B cell (primary cell): ENCODE data around the gene COX6A2. TPM values are rescaled to one million over a fixed set of nuclear protein-coding genes. Genes with fewer than 3 reads are reported as not detected.

Source experiments
- ATAC-seq: fragments of 200-7000 bp; cut with Tn5 transposase; one replicate; pipeline ENCODE4 v1.10.0; 2021; ENCODE audit warnings: low read depth, mild to moderate bottlenecking, moderate number of reproducible peaks, moderate library complexity
- CTCF ChIA-PET: fragments of 350-600 bp; sonication (Branson Sonifier 250); formaldehyde crosslinking; loops from one replicate; lab custom pipeline; 2021; ENCODE audit warnings: antibody characterized with exemption, inconsistent platforms; lab: Charles Lee
- POLR2A ChIA-PET: fragments of 350-600 bp; sonication (Branson Sonifier 250); formaldehyde crosslinking; loops from one replicate; lab custom pipeline; 2021; ENCODE audit warnings: antibody characterized with exemption; lab: Charles Lee
- DNase-seq: peaks from one replicate; pipeline ENCODE4 v3.0.0; 2013
- H2AFZ ChIP-seq: 2 replicates; pipeline ENCODE4 v1.6.1; 2012; ENCODE audit warnings: mild to moderate bottlenecking, low read depth, low read length; ENCODE audit not compliant: insufficient read depth, poor library complexity, severe bottlenecking
- H3K27ac ChIP-seq, 2 donors: 1 replicate in 1 of 2; 2 replicates in 1 of 2; pipeline ENCODE4 v1.5.1; 2012 to 2013; ENCODE audit warnings: low read length in 2 of 2, mild to moderate bottlenecking in 2 of 2, moderate library complexity in 1 of 2
- H3K27me3 ChIP-seq, 4 experiments: fragments of 200-600 bp in 1 of 4; sonication (generic) in 1 of 4; replicated peaks in 1 of 4; 1 replicate in 2 of 4; 2 replicates in 2 of 4; pipeline versions ENCODE4 v1.6.1 to v1.7.0; 2013 to 2016; ENCODE audit warnings: low read length in 3 of 4, mild to moderate bottlenecking in 2 of 4, mixed read lengths in 1 of 4, moderate library complexity in 1 of 4; ENCODE audit not compliant: insufficient read depth in 4 of 4, control insufficient read depth in 3 of 4; ENCODE audit errors: control extremely low read depth in 1 of 4
- H3K36me3 ChIP-seq, 2 experiments: replicated peaks in 1 of 2; 1 replicate in 1 of 2; 2 replicates in 1 of 2; pipeline versions ENCODE4 v1.6.1 to v1.7.1; 2013; ENCODE audit warnings: low read length in 1 of 2; ENCODE audit not compliant: insufficient read depth in 2 of 2, control insufficient read depth in 1 of 2; ENCODE audit errors: control extremely low read depth in 1 of 2, extremely low read depth in 1 of 2
- H3K4me1 ChIP-seq, 2 donors: fragments of 200-600 bp in 1 of 2; sonication (generic) in 1 of 2; 1 replicate in 1 of 2; 2 replicates in 1 of 2; pipeline versions ENCODE4 v1.5.1 to v1.6.1; 2013 to 2017; ENCODE audit warnings: low read length in 2 of 2; ENCODE audit not compliant: control insufficient read depth in 2 of 2, insufficient read depth in 2 of 2
- H3K4me2 ChIP-seq: replicated peaks from 2 replicates; pipeline ENCODE3; 2012; ENCODE audit warnings: mild to moderate bottlenecking, low read depth, low read length; ENCODE audit not compliant: poor library complexity, severe bottlenecking
- H3K4me3 ChIP-seq, 5 experiments: fragments of 200-600 bp in 1 of 5; sonication (generic) in 1 of 5; 1 replicate in 3 of 5; 2 replicates in 2 of 5; pipeline versions ENCODE4 v1.5.1 to v1.7.0; 2011 to 2016; ENCODE audit warnings: low read length in 4 of 5, mild to moderate bottlenecking in 4 of 5, low read depth in 2 of 5, control low read depth in 1 of 5, moderate library complexity in 1 of 5; ENCODE audit not compliant: insufficient read depth in 1 of 5; ENCODE audit errors: control extremely low read depth in 1 of 5, extremely low read depth in 1 of 5
- H3K79me2 ChIP-seq: fragments of 200-600 bp; sonication (generic); one replicate; pipeline ENCODE4 v1.6.0; 2016; ENCODE audit warnings: low read length; ENCODE audit not compliant: control insufficient read depth, insufficient read depth
- H3K9ac ChIP-seq: fragments of 200-600 bp; sonication (generic); 2 replicates; pipeline ENCODE4 v1.6.1; 2017; ENCODE audit warnings: mild to moderate bottlenecking, low read length, moderate library complexity
- H3K9me3 ChIP-seq, 3 donors: one replicate each; pipeline versions ENCODE4 v1.6.1 to v1.7.1; 2013; ENCODE audit warnings: low read length in 2 of 3; ENCODE audit not compliant: control insufficient read depth in 2 of 3, insufficient read depth in 1 of 3; ENCODE audit errors: control extremely low read depth in 1 of 3
- H4K20me1 ChIP-seq: 2 replicates; pipeline ENCODE4 v1.6.0; 2012; ENCODE audit warnings: mild to moderate bottlenecking, low read length; ENCODE audit not compliant: insufficient read depth, control insufficient read depth, poor library complexity, severe bottlenecking
- H3K27ac Mint-ChIP-seq: one replicate; pipeline ENCODE4 v1.8.0; 2021; ENCODE audit warnings: mixed read lengths
- H3K27me3 Mint-ChIP-seq: one replicate; pipeline ENCODE4 v1.8.0; 2021; ENCODE audit warnings: mixed read lengths
- H3K4me1 Mint-ChIP-seq: one replicate; pipeline ENCODE4 v1.8.0; 2021; ENCODE audit warnings: mixed read lengths
- H3K4me3 Mint-ChIP-seq: one replicate; pipeline ENCODE4 v1.8.0; 2021; ENCODE audit warnings: mixed read lengths
- H3K9me3 Mint-ChIP-seq: one replicate; pipeline ENCODE4 v1.8.0; 2022; ENCODE audit warnings: mixed read lengths; ENCODE audit not compliant: insufficient read depth
- EZH2 ChIP-seq: IDR thresholded peaks from 2 replicates; pipeline ENCODE4 v1.6.1; 2012; ENCODE audit warnings: borderline replicate concordance, low read depth, mild to moderate bottlenecking, moderate library complexity, low read length; ENCODE audit not compliant: insufficient read depth, poor library complexity, severe bottlenecking
- WGBS: methylation state at CpG from one replicate; pipeline ENCODE4 v1.1.5; 2013; ENCODE audit warnings: missing lambda C conversion rate; ENCODE audit not compliant: insufficient coverage; 5-methylcytosine and 5-hydroxymethylcytosine counted together
- intact Hi-C: fragments of 100-400 bp; cut with micrococcal nuclease; formaldehyde crosslinking; loops from one replicate; pipeline ENCODE4 v1.10.0; 2022
- polyA plus RNA-seq: library from polyadenylated mRNA; depleted of rRNA; stranded (reverse); fragments of >200 nt; gene quantifications from 2 replicates; pipeline ENCODE4 v1.2.3, GENCODE V29; 2012
- total RNA-seq, 2 donors: library from RNA; stranded (reverse); fragments of 120-200 nt in 1 of 2; gene quantifications; 1 replicate in 1 of 2; 2 replicates in 1 of 2; pipeline versions ENCODE4 v1.2.3 to v1.2.4, GENCODE V29; 2013 to 2022
- TF ChIP-seq, protein P1 (sequence below): fragments of 200-600 bp; IDR thresholded peaks from one replicate; pipeline ENCODE4 v1.8.0; 2022; ENCODE audit warnings: antibody characterized with exemption, mild to moderate bottlenecking

COX6A2 gene
- total and polyA plus RNA-seq, 2 donors (not counting 1 experiment from before 2014, with no cell fraction given): not detected

DNA sequence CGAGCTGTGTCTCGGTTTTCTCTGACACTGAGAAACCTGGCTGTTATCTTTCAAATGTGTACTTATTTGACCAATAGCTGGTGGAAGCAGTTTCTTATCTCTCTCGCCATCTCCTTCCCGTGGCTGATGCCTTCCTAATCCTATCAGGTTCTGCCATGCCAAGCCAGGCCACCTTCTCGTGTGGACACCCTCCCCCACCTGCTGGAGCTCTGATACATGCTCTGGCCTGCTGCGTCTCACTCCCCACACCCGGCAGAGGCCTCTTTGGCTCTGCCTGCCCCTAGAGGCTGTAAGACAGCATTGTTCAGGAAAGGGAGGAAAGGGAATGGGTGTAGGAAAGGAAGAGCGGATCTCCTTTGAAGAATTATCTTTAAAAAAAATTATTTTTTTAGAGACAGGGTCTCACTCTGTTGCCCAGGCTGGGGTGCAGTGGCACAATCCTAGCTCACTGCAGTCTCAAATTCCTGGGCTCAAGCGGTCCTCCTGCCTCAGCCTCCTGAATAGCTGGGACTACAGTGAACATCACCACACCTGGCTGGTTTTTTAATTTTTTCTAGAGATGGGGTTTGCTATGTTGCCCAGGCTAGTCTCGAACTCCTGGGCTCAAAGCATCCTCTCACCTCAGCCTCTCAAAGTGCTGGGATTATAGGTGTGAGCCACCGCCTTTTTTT, 23.7 kb upstream of the COX6A2 start:
- Mint-ChIP-seq H3K4me3 (no peak overlapping the region), H3K9me3 (no peaks in the 10 kb centered on the region), H3K27me3 (no peaks in the 10 kb centered on the region), H3K27ac (no peak overlapping the region), H3K4me1 (peaks cover 29% of the 10 kb centered on the region)
- no peak overlapping the region for H3K4me2 ChIP-seq
- DNase-seq: no peak
- POLR2A ChIA-PET: interaction anchor here (0.6 to 0.7 kb wide), 3 partner anchors 286 to 498 kb away, joined by 3 to 6 read pairs (median 4); no protein-coding TSS in a partner anchor
- H4K20me1 ChIP-seq: peaks cover 15% of the 10 kb centered on the region
- H3K4me1 ChIP-seq: peaks cover 13 to 14% of the 10 kb centered on the region in 2 donors
- no peaks in the 10 kb centered on the region for H3K9me3 ChIP-seq
- 58% methylated on average over 4 of the region's 11 CpGs for WGBS
- H2AFZ ChIP-seq: no peak overlapping the region
- H3K36me3 ChIP-seq: no peaks in the 10 kb centered on the region
- no peak for ATAC-seq
- intact Hi-C loops: no loop called here
- H3K27ac ChIP-seq: no peak overlapping the region
- TF ChIP-seq, protein P1, sequence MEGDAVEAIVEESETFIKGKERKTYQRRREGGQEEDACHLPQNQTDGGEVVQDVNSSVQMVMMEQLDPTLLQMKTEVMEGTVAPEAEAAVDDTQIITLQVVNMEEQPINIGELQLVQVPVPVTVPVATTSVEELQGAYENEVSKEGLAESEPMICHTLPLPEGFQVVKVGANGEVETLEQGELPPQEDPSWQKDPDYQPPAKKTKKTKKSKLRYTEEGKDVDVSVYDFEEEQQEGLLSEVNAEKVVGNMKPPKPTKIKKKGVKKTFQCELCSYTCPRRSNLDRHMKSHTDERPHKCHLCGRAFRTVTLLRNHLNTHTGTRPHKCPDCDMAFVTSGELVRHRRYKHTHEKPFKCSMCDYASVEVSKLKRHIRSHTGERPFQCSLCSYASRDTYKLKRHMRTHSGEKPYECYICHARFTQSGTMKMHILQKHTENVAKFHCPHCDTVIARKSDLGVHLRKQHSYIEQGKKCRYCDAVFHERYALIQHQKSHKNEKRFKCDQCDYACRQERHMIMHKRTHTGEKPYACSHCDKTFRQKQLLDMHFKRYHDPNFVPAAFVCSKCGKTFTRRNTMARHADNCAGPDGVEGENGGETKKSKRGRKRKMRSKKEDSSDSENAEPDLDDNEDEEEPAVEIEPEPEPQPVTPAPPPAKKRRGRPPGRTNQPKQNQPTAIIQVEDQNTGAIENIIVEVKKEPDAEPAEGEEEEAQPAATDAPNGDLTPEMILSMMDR: no peak
- TF ChIP-seq EZH2: no peak
- peaks cover 5% of the 10 kb centered on the region for H3K79me2 ChIP-seq
- no peak overlapping the region for H3K4me3 ChIP-seq
- H3K27me3 ChIP-seq: no peaks in the 10 kb centered on the region
- CTCF ChIA-PET: interaction anchor here (0.6 to 1.5 kb wide), 3 partner anchors 9 to 232 kb away, joined by 3 to 8 read pairs (median 3); partner anchors contain the start of gene ZNF843
- H3K9ac ChIP-seq: no peak overlapping the region

DNA sequence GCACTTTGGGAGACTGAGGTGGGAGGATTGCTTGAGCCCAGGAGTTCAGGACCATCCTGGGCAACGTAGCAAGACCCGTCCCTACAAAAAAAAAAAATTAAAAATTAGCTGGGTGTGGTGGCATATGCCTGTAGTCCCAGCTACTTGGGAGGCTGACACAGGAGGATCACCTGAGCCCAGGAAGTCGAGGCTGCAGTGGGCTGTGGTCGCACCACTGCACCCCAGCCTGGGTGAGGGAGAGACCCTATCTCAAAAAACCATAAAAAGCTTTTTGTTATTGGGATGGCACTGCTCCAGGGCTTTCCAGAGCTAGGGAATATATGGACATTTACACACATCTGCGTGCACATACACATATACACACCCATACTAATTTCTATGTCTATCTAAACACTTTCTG, 23.0 kb upstream of the COX6A2 start:
- peaks cover 8 to 9% of the 10 kb centered on the region in 2 donors for H3K4me1 ChIP-seq
- no peaks in the 10 kb centered on the region for H3K27me3 Mint-ChIP-seq

More for the DNA sequence above, 23.0 kb upstream of the COX6A2 start:
- ChIA-PET POLR2A (interaction anchor here (0.6 kb wide), 1 partner anchor 334 kb away, joined by 4 read pairs; no protein-coding TSS in a partner anchor), CTCF (interaction anchor here (0.6 to 1.5 kb wide), 3 partner anchors 9 to 232 kb away, joined by 3 to 8 read pairs (median 3); partner anchors contain the start of gene ZNF843)
- Histone ChIP-seq H4K20me1 (peaks cover 12% of the 10 kb centered on the region), H3K36me3 (no peaks in the 10 kb centered on the region), H3K27ac (no peak overlapping the region), H3K27me3 (no peaks in the 10 kb centered on the region), H3K9me3 (no peaks in the 10 kb centered on the region), H3K9ac (no peak overlapping the region), H3K4me2 (no peak overlapping the region), H3K4me3 (no peak overlapping the region), H3K79me2 (peaks cover 5% of the 10 kb centered on the region), H2AFZ (no peak overlapping the region)
- intact Hi-C loops: no loop called here
- ATAC-seq: no peak
- no peaks in the 10 kb centered on the region for H3K9me3 Mint-ChIP-seq
- peaks cover 26% of the 10 kb centered on the region for H3K4me1 Mint-ChIP-seq
- 100% methylated on average over 5 of the region's 5 CpGs for WGBS
- no peak overlapping the region for H3K4me3 Mint-ChIP-seq
- no peak for DNase-seq
- no peak overlapping the region for H3K27ac Mint-ChIP-seq
- TF ChIP-seq, protein P1: no peak
- TF ChIP-seq EZH2: no peak
